HG02571 (cell line): ENCODE measurements around the gene PPEF1.
"Not testable (repeated sequence)": the region's sequence is repeated elsewhere in the genome, so short reads cannot be mapped to it uniquely, and the experiment has no call there.

ENCODE experiments used
- ATAC-seq: cut with Tn5 transposase; IDR thresholded peaks from one replicate; pipeline ENCODE4 v1.9.1; 2021; ENCODE audit warnings: mild to moderate bottlenecking, moderate library complexity; ENCODE audit not compliant: unreplicated experiment

PPEF1 gene

GRCh38 chrX:18701621-18702361, 5.7 kb upstream of the PPEF1 start:
- no peak for ATAC-seq

DNA sequence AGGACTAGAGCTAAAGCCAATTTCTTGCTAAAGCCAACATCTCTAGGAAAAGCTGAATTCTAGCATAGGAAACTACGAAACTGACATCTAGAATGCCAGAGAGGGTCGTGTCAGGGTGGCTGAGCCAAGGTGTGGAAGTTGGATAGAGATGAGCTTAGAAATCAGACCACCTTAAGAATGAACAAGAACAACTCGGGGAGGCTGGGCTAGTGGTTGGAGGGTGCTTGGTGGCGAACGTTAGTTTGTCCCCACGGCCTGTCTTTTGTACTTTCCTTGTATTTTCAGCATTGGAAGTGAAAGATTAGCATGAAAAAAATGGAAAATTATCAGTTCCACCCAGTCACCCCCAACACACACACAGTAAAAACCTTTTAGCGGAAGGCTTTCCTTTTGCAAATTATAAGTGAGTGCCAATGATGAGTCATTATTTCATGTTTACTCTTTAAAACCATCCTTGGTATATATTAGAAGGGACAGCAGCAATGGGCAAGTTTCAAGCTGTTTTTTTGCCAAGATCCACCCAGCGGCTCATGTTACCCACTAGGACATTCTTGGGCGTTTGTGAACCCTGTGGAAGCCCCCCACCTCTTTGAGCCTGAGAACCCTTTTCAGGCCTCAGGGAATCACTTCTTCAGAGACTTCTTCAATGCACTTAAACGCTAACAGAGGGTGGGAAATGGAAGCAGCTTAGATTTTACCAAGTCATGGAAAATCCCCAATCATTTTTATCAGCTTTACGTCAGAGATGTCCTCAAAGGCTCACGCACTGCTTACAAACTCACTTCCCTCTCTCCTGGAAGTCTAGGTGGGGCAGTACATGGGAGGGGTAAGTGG, 4.9 kb upstream of the PPEF1 start:
- ATAC-seq: no peak

DNA sequence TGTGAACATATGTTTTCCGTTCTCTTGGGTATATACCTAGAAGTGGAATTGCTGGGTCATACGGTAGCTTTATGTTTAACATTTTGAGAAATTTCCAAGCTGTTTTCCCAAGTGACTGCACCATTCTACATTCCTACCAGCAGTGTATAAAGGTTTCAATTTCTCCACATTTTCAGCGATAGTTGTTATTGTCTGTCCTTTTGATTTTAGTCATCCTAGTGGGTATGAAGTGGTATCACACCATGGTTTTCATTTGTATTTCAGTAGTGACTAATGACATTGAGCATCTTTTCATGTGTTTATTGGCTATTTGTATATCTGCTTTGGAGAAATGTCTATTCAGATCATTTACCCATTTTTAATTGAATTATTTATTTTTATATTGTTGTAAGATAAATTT, 2.4 kb downstream of the PPEF1 start:
- no peak for ATAC-seq

DNA sequence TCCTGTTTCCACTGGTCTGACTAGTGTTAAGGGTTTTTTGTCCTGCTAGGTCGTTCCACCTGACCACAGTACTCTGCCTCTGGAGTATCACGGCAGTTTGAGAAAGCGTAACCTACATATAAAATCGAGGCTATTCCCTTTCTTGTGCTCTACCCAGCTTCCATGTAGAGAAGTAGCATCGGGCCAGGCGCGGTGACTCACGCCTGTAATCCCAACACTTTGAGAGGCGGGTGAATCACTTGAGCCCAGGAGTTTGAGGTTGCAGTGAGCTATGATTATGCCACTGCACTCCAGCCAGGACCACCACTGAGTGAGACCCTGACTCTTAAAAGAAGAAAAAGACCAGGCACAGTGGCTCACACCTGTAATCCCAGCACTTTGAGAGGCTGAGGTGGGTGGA, 7.5 kb downstream of the PPEF1 start:
- no peak for ATAC-seq

GRCh38 chrX:18719852-18720251, 12.4 kb downstream of the PPEF1 start:
- ATAC-seq: no peak

DNA sequence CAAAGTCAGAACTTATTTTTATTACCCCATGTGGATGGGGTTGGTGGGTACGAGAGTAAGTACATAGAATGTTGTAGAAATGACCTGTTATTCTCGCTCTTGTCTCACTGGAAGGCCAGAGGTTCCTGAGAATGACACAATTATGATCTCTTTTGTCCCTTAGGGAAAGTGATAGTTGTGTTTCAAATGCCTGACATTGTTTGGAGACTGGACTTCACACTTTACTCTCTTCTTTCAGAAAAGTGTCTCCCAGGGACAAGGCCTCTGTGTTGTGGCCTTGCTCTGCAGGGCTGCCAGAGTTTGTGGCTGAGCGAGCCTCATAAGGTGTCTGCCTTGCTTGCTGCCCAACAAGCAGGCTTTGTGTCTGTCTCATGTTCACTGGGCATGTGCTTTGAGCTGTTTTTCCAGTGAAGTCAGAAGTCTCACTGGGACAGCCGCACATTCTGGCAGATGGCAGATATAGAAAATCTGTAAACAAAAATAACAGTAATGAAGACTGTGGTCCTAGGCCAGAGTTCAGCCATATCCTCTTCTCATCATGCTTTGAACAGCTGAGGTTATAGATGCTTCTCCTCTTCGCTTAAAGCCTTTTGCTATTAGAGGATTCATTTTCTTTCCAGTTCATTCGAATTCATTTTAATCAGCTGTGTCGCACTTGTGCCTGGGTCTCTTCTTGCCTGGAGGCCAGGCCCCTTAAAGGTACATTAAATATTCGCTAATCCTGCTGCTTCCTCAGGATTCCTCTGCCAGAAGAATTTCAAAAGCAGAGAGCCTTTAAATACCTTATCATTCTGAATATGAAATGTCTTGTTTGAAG, 14.4 kb downstream of the PPEF1 start:
- ATAC-seq: no peak

- ATAC-seq: no peak
Measured at GRCh38 chrX:18722500-18723071, 15.1 kb downstream of the PPEF1 start.

DNA sequence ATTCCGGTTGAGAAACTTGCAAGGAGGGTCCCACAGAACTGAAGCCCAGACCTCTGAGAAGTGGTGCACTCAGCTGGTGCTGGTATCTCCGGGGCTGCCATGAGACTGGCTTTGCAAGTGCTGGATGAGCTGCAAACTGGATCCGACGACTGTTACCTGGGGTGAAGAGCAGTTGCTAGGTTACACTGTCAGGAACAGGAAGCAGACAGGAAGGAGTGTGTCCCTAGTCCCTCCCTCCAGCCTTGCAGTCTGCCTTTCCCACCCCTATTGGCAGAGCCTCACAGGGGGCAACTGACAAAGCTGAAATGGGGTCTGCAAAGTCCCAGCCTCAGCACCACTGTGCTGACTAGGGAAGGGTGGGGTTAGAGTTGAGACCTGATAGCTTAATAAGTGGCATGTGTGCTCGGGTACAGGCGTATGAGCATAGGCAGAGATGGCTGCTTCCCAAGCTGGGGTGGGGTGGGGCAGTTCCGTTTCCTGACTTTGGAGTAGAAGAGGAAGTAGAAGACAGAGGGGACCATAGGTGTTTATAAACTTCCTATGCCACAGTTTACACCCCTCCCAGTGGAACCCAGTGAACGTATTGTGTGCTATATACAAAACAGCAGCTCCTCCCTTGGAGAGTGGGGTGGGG, 18.0 kb downstream of the PPEF1 start:
- no peak for ATAC-seq

DNA sequence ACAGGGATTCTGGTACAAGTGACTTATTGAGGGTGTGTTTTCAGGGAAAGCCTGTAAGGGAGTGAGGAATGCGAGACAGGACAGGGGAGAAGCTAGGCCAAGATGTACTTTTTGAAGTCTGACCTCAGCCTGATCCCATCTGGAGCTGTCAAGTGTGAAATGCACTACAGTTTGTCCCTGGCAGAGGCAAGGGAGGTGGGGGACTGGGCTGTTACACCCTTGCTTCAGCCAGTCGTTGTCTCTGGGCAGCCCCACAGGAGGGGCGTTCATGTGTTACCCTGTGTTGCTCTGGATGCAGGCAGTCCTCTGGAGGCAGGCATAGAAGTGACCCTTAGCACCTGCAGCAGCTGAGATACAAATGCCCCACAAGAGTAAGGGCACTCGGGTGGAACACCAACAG, 25.8 kb downstream of the PPEF1 start:
- no peak for ATAC-seq

GRCh38 chrX:18739609-18740008, 32.2 kb downstream of the PPEF1 start:
- not testable (repeated sequence) for ATAC-seq

- no peak for ATAC-seq
Measured at GRCh38 chrX:18748499-18748898, 41.1 kb downstream of the PPEF1 start.

GRCh38 chrX:18753631-18754030, 46.2 kb downstream of the PPEF1 start:
- ATAC-seq: no peak

GRCh38 chrX:18755651-18756050, 48.2 kb downstream of the PPEF1 start:
- no peak for ATAC-seq

- ATAC-seq: no peak
Measured at GRCh38 chrX:18757956-18758932, 50.8 kb downstream of the PPEF1 start.

DNA sequence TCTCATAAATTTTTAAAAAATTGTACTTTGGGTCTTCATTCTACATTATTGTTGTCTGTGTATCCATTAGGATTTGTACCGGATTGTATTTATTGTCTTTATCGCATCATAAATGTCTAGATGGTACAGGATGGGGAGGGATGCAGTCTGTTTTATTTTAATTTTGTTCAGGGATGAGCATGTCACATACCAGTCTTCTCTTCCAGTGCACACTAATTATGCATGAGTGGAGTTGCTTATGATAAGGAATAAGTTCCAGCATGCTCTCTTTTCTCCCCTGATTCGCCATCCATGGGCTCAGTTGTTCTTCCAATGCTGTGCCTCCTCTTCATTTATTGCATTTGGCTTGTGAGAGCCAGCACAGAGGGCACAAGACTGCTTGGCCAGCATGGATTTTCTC, 54.3 kb downstream of the PPEF1 start:
- no peak for ATAC-seq

DNA sequence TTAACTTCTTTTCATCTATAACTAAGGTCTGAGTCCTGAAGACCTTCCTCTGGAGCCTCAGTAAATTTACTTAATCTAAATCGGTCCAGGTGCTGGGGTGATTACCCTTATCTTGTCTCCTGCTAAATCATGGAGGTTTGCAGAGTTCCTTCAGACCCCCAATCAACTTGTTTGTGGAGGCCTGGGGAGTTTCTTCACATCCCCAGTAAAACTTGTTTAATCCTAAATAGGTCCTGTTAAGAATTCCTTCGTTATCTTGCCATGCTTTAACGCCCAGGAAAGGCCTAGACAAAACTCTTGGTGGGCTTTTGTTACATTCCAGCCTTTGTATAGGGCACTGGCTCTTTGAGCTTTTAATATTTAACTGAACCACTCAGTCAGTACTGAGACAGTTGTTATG, 55.7 kb downstream of the PPEF1 start:
- not testable (repeated sequence) for ATAC-seq

DNA sequence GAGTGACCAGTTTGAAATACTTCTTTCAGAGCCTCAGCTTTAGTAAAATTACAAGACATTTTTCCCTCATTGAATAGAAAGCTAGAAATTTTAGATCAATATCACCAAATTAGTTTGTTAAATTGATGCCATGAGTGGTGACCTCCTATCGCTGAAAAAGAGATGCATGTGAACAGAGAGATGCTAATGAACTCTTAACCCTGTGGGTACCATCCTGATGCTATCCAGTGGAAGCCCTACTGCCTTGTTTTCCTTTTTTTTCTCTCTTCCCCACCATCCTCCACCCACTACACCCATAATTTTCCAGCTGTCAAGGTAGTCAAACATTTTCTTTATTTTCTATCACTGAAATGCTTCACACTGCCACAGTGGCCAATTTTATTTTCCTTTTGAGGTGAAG, 61.9 kb downstream of the PPEF1 start:
- no peak for ATAC-seq

GRCh38 chrX:18769812-18770573, 62.5 kb downstream of the PPEF1 start:
- no peak for ATAC-seq

DNA sequence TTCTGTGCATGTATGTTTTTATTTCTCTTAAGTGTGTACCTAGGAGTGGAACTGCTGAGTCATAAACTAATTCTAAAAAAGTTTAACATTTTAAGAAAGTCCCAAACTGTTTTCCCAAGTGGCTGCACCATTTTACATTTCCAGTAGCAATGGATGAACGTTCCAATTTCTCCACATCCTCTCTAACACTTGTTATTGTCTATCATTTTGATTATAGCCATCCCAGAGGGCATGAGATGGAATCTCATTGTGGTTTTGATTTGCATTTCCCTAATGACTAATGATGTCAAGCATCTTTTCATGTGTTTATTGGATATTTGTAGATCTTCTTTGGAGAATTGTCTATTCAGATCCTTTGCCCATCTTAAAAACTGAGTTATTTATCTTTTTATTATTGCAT, 82.5 kb downstream of the PPEF1 start:
- ATAC-seq: no peak
